HG02588 (cell line): ENCODE measurements around the gene MFSD2A.
"Not testable (repeated sequence)": the region's sequence is repeated elsewhere in the genome, so short reads cannot be mapped to it uniquely, and the experiment has no call there.

Experiments
- ATAC-seq: cut with Tn5 transposase; IDR thresholded peaks from one replicate; pipeline ENCODE4 v1.9.1; 2021; ENCODE audit warnings: mild to moderate bottlenecking, moderate library complexity; ENCODE audit not compliant: unreplicated experiment

Gene MFSD2A

DNA sequence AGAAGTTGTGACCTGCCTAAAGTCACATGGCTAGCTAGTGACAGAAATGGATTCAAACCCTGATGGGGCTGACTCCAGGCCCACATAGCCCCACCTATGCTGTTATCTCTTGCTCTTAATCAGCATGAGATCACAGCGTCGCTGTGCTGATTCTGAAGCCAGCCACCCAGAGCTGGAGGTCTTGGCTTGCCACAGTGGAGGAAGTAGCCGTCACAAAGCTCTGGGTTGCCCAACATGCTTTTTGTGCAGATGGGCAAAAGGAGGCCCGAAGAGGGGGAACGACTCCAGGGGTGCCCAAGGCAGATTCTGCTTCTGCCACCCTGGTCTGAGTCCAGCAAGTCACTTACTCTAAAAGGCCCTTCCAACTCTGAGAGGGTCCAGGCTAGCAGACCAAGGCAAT lies 14.7 kb upstream of the MFSD2A start:
- no peak for ATAC-seq

DNA sequence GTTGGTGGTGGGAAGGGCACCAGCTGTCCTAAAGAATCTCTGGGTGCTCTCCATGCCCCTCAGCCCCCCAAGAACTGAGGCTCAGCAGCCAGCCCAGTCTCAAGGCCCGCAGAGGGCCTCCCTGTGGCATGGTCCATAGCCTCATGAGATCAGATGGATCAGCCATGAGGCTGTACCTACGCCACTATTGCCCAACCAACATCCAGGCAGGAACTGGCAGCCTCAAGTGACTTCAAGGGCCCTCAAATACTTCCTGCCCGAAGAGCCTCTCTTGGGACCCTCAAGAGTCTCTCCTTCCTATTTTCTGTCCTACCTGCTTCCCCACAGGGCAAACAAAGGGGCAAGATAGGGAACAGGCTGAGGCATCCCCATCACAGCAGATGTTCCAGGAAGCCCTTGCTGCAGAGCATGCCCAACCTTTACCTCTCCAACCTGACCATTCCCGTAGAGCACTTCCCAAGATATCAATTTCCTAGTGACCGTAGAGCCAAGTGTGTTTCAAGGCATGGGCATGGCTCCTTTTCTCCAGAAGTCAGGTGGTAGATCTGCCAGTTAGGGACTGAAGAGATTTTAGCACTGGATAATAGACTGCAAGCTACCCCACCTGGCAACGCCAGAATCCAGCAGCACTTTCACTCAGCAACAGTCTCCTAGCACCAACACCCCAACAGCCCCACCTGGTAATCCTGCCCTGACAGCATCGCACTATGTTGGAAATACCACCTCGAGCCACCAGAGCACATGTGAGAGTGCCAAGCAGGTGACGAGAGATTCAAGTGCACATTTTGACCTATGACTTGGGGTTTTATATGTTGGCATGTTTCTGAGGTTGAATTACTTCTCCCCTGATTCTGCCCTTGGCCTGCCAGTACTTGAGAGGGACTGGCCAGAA lies 13.7 kb upstream of the MFSD2A start:
- ATAC-seq, result no peak

DNA sequence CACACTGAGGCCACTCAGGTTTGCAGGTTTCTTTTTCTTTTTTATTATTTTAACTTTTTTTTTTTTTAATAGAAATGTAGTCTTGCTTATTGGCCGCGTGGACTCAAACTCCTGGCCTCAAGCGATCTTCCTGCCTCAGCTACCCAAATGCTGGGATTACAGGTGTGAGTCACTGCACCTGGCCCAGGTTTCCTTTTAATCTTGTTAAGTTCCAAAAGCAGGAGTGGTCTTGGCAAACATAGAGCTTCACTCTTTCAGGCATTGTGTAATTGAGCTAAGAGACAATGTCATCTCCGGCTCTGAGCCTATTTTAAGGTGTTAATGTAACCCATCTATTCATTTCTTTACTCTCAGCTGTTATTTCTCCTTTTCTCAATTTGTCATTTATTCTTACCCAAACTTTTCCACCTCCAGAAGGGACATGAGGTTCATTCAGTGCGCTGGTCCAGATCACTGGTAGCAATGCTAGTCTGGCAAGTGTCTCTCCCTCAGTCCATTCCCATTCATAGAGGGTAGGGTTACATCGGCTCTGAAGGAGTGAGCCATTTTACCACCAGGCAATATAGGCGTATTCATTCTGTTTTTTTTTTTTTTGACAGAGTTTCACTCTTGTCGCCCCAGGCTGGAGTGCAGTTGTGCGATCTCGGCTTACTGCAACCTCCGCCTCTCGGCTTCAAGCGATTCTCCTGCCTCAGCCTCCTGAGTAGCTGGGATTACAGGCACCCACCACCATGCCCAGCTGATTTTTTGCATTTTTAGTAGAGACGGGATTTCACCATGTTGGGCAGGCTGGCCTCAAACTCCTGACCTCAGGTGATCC lies 11.3 kb upstream of the MFSD2A start:
- ATAC-seq, result no peak

DNA sequence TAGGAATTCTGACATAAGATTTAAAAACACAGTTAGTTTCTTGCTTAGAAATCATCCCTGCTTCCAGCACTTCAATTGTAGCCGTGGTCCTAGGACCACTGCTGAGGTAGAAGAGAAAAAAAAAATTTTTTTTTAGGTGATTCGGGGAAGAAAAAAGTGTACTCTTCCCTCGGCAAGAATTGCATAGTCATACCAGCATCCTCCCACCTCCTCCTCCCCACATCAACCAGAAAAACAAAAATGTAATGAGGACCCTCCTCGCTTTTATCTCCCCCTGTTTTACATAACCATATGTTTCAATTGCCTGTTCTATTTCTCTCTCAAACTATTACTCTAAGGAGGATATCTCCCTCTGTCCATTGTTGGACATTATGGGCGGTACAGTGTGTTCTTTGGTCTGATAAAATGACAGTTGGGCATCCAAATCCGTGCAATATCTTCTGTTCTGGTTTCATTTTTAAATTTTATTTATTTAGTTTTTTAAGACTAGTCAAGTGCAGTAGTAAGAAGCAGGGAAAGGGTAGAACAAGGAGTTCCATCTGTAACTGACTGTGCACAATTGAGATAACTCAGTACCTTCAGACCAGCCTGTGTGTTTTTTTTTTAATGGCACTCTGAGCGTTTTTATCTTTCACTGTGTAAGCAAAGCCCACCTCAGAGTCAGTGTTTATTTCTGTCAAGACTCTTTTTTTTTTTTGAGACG lies 10.4 kb upstream of the MFSD2A start:
- ATAC-seq, result no peak

DNA sequence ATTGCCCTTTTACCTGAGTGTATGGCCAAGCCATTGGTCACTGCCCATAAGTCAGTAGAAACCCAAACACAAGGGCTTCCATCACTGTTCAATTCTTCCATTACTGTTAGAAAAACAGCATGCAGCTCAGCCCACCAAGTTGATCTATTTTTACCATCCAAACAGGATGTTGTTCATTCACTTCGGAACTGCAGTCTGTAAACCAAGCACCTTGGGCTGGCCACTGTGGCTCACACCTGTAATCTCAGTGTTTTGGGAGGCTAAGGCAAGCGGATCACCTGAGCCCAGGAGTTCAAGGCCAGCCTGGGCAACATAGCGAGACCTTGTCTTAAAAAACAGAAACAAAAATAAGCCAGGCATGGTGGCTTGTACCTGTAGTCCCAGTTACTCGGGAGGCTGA lies 8.7 kb upstream of the MFSD2A start:
- ATAC-seq, result no peak

DNA sequence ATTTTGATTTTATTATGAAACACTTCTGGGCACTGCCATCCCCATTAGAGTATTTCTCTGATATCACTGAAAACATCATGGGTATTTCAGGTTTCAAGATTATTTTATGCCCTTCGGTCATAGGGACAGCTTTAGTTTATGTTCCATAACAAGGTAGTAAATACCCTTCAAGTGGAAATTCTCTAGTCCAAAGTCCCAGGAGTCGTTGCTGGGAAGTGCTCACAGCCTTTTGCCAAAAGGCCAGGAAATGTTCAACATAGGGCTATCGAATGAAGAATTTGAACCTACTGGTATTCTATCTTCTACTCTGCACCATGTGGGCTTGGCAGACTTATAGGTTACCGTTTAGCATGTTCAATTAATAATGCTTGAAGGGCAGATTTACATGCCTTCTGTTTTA lies 7.7 kb upstream of the MFSD2A start:
- ATAC-seq, result no peak

DNA sequence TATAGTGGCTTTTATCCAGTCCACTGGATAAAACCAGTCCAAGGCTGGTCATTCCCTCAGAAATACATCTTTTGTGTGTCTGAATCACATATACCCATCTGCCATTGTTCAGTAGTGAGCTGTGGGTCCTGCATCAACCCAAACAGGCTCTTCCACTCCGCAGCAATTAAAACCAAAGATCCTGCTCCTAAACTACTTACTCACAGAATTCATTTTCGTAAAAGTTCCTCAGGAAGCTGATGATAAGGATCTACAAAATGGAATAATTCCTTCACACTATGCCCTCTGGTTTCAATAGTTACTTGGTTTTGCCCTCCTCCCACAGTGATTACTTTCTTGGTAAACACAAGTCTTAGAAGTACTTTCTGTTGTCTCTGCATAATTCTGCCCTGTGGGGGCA lies 5.1 kb upstream of the MFSD2A start:
- no peak for ATAC-seq

DNA sequence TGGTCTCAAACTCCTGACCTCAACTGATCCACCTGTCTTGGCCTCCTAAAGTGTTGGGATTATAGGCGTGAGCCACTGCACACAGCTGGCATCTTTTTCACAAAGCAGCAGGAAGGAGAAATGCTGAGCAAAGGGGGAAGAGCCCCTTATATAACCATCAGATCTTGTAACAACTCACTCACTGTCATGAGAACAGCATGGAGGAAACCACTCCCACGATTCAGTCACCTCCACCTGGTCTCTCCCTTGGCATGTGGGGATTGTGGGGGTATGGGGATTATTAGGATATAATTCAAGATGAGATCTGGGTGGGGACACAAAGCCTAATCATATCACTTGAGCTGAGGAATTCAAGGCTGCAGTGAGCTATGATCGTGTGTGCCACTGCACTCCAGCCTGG lies 3.0 kb upstream of the MFSD2A start:
- ATAC-seq, result no peak

DNA sequence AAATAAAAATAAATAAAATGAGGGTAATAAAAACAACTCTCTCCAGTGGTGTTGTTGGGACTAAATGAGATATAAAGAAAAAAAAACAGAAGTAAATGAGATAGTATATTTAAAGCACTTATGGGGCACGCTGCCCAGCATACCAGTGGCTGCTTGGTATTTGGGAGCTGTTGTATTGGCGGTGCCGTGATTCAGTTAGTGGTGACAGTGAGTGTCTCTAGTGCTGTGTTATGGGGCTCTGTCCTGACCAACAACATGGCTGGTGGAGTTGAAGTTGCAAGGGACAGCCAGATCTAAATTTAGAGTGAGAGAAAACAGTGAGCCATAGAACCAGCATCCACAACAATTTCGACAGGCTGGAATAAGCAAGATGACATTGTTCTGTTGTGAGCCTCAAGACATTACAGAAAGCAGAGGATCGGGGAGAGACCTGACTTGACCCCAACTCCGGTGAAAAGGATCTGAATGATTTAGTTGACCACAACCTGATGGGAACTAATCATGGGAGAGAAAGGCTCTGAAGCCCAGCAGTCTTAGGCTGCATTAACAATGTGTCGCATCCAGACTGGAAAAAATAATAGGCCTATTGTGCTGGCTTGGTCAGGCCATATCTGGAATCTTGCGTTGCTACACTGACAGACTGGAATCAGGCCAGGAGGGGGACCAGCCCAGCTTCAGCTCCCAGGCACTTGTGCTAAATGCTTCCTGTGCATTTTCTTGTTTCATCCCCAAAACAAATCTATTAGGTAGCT lies 2.4 kb upstream of the MFSD2A start:
- no peak for ATAC-seq

DNA sequence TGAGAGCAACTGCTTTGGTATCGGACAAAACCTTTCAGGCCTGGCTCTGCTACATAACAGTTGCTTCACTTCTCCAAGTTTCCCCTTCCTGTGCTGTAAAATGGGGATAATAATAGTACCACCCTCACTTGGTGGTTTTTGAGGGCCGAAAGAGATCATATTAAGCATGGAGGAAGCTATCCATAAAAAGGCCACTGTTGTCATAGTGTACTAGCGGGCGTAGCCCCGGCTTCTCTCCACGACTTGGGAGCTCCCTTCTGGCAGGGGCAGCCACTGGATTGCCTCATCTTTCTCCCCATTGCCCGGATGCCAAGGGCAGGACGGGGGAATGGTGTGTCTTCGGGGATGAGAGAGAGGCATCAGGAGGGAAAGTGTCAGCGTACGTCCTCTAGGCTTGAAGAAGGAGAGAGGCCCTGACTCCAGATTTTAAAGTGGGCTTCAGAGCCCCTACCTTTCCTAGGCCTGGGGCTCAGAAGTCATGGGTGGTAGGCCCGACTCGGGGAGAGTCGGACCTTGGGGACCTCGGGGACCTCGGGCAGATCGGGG lies 548 bp upstream of the MFSD2A start:
- ATAC-seq, result no peak

DNA sequence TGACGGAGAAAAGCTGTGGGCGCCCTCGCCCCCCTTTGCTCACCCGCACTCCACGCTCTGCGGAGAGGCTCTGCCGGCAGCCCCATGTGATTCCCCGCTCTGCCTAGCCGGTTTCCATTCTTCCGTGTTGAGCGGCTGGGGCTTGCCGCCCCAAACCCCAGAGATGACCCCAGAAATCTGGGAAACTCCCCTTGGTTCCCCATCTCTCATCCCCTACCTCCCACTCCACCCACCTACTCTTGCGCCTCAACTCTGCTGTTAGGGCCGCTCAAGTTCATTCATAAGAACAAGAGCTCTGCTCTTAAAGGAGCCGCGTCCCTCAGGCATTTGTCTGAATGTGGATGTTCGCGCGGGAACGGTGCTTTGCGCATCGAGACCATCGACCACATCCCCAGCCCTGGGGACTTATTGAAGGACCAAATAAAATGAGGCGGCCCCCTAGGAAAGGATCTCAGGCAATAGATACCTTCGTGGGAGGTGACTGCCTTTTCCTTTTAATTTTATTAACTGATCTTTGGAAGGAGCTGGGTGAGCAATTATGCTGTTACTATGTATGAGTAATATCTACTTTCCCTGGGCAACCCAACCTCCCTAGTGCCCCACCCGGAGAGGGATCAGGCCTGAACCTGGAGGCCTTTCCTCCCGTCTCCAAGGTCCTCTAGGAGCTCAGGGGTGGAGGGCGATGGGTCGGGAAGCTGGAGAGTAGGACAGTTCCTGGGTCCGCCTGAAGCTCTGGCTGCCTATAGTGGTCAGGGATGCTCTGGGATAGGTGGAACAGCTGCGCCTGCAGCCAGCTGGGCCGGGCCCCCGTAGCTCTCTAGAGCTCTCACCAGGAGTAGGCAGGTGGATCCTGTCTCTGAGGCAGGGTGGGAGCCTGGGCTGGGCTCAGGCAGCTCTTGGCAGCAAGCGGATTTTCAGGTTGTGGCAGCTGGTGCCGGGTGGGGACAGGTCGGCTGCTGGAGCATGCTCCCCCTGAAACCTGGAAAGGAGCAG lies 898 bp downstream of the MFSD2A start:
- peak; percentile 38 for ATAC-seq

DNA sequence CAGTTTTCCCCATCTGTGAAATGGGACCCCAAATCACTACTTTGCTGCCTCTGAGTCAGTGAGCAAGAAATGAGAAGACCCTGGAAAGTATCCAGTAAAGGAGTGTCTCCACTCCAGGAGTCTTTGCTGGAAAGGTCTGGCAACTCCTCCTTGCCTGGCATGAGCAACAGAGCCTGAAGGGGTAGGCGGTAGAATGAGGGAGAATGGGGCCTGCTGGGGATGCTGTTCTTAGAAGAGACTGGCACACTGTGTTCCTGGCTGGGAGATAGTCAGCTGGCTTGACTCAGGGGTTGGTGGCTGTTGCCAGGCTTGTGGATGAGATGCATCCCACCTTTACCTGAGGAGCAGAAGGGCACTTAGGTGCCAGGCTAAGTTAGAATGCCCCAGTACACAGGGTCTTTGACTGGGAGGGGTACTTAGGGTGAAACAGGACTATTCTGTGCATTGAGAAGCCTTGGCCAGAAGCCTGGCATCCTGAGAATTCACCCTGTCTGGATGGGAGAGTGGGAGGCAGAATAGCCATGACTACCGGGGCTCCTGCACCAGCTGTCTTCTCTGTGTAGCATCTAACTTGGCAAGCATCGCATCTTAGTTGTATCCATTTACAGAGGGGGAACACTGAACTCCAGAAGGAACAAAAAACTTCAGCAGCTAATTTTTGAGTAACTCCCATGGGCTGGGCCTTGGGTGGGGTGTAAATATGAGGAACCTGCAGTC lies 2.5 kb downstream of the MFSD2A start:
- ATAC-seq, result no peak

DNA sequence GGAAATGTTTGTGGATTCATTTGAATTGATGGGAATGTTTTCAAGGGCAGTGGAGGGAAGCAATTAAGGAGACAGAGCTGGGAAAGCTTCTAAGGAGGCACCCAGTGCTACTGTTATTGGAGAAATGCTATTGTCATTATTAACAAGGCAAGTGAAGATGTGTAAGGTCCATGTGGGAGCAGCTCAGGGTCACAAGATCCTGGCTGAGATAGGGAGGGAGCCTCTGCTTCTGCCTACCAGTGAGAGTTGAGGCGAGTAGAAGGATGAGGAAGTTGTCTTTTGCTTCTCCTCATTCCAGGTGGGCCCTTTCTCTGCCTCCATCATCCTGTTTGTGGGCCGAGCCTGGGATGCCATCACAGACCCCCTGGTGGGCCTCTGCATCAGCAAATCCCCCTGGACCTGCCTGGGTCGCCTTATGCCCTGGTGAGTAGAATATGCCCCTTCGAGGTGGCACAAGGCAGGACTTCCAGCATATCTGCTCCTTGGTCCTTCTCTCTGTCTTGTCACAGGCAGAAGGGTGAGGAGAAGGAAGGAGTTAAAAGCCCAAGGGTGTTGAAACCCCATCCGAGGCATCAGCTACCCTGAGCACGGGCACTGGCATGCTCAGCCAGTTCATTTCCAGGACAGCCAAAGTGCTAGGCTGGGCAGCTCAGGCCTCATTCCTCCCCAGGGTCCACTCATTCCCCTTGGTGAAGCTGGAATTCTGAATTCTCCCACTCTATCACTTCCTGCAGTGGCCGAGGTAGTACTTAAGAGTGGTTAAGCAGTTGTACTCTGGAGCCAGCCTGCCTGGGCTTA lies 3.7 kb downstream of the MFSD2A start:
- ATAC-seq, result no peak

DNA sequence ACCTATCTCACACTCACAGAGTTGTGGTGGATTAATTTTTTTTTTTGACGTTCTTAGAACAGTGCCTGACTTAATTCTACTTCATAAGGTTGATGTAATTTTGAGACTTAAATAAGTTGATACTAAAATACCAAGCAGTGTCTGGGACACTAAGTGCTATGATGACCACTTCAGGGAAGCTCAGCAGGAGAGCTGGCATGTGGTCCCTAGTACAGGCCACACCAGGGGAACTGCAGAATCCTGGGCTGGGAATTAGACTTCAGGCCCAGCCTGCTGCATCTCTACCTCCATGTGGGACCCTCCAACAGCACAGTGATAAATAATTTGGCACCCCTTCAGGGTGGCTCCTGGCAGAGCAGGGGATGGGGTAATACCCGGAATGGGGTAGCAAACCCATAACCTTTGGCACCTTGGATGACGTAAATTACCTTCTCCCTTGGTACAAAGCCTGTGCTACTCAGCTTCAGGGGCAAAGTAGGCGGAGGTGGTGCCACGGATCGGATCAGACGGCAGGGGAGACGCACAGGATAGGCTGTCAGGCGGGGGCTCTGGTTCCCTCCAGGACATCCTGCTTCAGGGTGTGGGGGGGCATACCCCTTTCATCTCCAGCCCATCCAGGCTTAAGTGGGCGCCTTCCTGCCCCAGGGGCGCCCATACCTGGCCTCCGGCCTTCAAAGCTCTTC lies 4.8 kb downstream of the MFSD2A start:
- ATAC-seq, result no peak

DNA sequence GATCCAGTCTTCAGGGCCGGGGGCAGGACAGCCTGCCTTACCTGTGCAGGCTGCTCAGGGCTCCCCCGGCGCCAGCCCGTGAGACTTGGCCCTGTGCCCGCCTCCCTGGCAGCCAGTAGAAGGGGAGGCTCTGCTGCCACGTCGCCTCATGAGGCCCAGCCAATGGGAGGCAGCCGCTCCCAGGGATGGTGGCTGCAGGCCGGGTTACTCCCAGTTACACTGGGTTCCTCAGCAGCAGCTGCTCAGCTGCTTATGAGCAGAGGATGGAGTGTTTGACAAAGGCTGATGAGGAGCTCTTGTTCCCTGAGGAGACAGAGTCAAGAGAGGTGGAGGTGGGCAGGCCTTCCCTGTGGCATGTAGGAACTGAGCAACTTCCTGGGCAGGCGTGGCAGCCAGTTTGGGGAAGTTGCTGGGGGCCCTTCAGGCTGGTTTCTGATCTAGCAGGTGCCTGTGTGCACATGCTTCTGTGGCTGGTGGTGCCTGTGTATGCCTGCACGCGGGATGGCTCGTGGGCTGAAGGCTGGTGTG lies 5.5 kb downstream of the MFSD2A start:
- ATAC-seq, result peak; percentile 64

DNA sequence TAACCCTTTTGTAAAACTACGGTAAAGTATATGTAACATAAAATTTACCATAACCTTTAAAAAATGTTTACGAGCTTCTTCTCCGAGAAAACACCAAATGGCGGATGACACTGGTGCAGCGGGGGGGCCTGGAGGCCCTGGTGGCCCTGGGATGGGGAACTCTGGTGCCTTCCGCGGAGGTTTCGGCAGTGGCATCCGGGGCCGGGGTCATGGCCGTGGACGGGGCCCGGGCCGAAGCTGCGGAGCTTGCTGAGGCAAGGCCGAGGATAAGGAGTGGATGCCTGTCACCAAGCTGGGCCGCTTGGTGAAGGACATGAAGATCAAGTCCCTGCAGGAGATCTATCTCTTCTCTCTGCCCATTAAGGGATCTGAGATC lies 7.5 kb downstream of the MFSD2A start:
- no peak for ATAC-seq

DNA sequence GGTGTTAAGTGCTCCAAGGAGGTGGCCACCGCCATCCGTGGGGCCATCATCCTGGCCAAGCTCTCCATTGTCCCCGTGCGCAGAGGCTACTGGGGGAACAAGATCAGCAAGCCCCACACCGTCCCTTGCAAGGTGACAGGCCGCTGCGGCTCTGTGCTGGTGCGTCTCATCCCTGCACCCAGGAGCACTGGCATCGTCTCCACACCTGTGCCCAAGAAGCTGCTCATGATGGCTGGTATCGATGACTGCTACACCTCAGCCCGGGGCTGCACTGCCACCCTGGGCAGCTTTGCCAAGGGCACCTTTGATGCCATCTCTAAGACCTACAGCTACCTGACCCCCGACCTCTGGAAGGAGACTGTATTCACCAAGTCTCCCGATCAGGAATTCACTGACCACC lies 8.0 kb downstream of the MFSD2A start:
- not testable (repeated sequence) for ATAC-seq
